ENCODE data around the gene HAUS8.

GRCh38 chr19:17124025-17124424 lies 48.8 kb upstream of the HAUS8 start:
- TF ChIP-seq CTCF (IDR thresholded peaks at IDR 0.05) (no peak), POLR2A (IDR thresholded peaks at IDR 0.05) (no peak)
